Measurements from ENCODE around the gene PDCD4. TPM values are rescaled to one million over a fixed set of nuclear protein-coding genes. Genes with fewer than 3 reads are reported as not detected.

PDCD4 gene
- total and polyA plus RNA-seq, 10 of the 15 experiments (the other 5 are each of a cell fraction or from before 2014, with no cell fraction given): 101 to 372 (median 171) TPM

DNA sequence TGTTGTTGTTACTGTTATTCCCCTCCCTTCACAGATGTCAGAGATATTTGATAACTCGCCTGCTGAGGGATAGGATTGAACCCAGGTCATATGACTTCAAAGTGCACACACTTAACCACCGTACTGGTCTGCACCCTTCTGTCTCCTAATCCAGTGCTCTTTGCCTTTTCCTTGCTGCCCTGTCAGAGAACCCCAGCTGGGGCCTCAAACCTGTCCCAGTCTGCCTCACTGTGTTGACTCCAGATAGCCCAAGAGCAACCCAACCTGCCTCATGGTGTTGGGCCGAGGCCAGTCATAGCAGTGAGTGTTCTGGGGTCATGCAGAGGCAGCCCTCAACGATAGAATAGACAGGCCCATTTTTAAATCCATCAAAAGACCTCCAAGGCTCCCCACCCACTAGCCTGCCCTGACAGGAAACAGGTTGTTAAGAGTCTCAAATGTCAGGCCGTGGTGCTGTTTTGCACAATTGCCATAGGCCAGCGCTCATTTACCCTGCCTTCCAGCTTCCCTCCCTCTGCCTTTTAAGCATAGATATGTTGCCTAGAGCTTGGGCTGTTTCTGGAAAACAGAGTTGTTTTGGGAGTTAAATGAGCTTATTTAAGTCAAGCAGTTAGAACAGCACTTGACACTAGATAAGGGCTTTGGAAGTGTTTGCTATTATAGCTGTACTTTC lies 37.0 kb upstream of the PDCD4 start:
- no peaks in the 10 kb centered on the region for H3K4me1 ChIP-seq (ENCODE audit: control insufficient read depth, insufficient read depth, low read length)
- no peak overlapping the region for H3K27ac ChIP-seq (ENCODE audit: control insufficient read depth, insufficient read depth)
- FAIRE-seq (no peak), DNase-seq (ENCODE audit: low read depth, low spot score) (no peak), ATAC-seq (no peak)
- ChIA-PET CTCF (interaction anchor here (1.1 to 6.5 kb wide), 3 partner anchors 31 to 59 kb away, joined by 3 to 31 read pairs (median 4); no protein-coding TSS in a partner anchor), SMC1A (ENCODE audit: uncharacterized antibody, unreplicated experiment) (interaction anchor here (1.5 to 12.5 kb wide), 3 partner anchors 9 to 31 kb away, joined by 5 to 147 read pairs (median 12); no protein-coding TSS in a partner anchor), RAD21 (ENCODE audit: unreplicated experiment) (interaction anchor here (0.7 to 3.6 kb wide), 4 partner anchors 10 to 466 kb away, joined by 3 to 20 read pairs (median 3); no protein-coding TSS in a partner anchor), POLR2A (interaction anchor here (0.6 to 1.7 kb wide), 4 partner anchors 9 to 1654 kb away, joined by 3 to 5 read pairs (median 4); no protein-coding TSS in a partner anchor)
- H3K36me3 ChIP-seq (ENCODE audit: control insufficient read depth in 2 of 2, insufficient read depth in 2 of 2, low read length in 1 of 2): no peaks in the 10 kb centered on the region
- WGBS (ENCODE audit: insufficient coverage, insufficient replicate concordance, low lambda C conversion rate, missing lambda C conversion rate): 83% methylated on average over 6 of the region's 6 CpGs
- H3K4me3 ChIP-seq: no peak overlapping the region
- H3K79me2 ChIP-seq (ENCODE audit: control insufficient read depth, insufficient read depth, low read length): no peaks in the 10 kb centered on the region
- no peak overlapping the region for H3K9ac ChIP-seq (ENCODE audit: control insufficient read depth, insufficient read depth, low read length)
- H4K20me1 ChIP-seq (ENCODE audit: control insufficient read depth, insufficient read depth): no peaks in the 10 kb centered on the region
- in situ Hi-C loops (cut with MboI) (no loop called here), intact Hi-C loops (cut with micrococcal nuclease; ENCODE audit: unreplicated experiment) (no loop called here)
- no peaks in the 10 kb centered on the region for H3K9me3 ChIP-seq (replicated peaks; ENCODE audit: control insufficient read depth, insufficient read depth, low read length)
- H3K27me3 ChIP-seq (replicated peaks in 1 of 2; ENCODE audit: control insufficient read depth in 2 of 2, insufficient read depth in 2 of 2, low read length in 1 of 2): no peaks in the 10 kb centered on the region
- H3K4me2 ChIP-seq (ENCODE audit: control insufficient read depth, insufficient read depth): no peak overlapping the region
- H2AFZ ChIP-seq (ENCODE audit: control insufficient read depth, low read depth, low read length): no peak overlapping the region
- TF ChIP-seq CEBPB (IDR thresholded peaks at IDR 0.05; ENCODE audit: borderline replicate concordance in 1 of 2, low read depth in 2 of 2, low read length in 2 of 2) (no peak), SMARCA5 (IDR thresholded peaks at IDR 0.05) (no peak), HCFC1 (IDR thresholded peaks at IDR 0.05; ENCODE audit: low read length) (no peak), PBX3 (IDR thresholded peaks at IDR 0.05; ENCODE audit: insufficient replicate concordance, low read depth, low read length) (no peak), GATAD2B (conservative IDR thresholded peaks at IDR 0.05; ENCODE audit: low read depth) (no peak), ZNF274 (IDR thresholded peaks at IDR 0.05; ENCODE audit: insufficient read depth, insufficient read length) (no peak), KDM1A (IDR thresholded peaks at IDR 0.05; ENCODE audit: borderline replicate concordance) (no peak), JUND (IDR thresholded peaks at IDR 0.05; ENCODE audit: low read depth, low read length) (no peak), SUZ12 (IDR thresholded peaks at IDR 0.05; ENCODE audit: unreplicated experiment) (no peak), STAT3 (IDR thresholded peaks at IDR 0.05; ENCODE audit: low read depth, low read length) (no peak), MTA3 (IDR thresholded peaks at IDR 0.05; ENCODE audit: borderline replicate concordance, low read length) (no peak), SRF (IDR thresholded peaks at IDR 0.05; ENCODE audit: low read depth in 2 of 2, low read length in 2 of 2) (no peak), SIX5 (IDR thresholded peaks at IDR 0.05; ENCODE audit: low read depth, low read length, severe bottlenecking) (no peak), TAF1 (IDR thresholded peaks at IDR 0.05; ENCODE audit: borderline replicate concordance, low read depth, low read length) (no peak), LARP7 (IDR thresholded peaks at IDR 0.05) (no peak), YY1 (IDR thresholded peaks at IDR 0.05; ENCODE audit: low read depth, low read length) (no peak), STAT1 (conservative IDR thresholded peaks at IDR 0.05) (no peak)
- BruUV-seq (replicated peaks): no TSS peak

Data from GM12878 (cell line).